Measurements from ENCODE around the gene FKBP5.

DNA sequence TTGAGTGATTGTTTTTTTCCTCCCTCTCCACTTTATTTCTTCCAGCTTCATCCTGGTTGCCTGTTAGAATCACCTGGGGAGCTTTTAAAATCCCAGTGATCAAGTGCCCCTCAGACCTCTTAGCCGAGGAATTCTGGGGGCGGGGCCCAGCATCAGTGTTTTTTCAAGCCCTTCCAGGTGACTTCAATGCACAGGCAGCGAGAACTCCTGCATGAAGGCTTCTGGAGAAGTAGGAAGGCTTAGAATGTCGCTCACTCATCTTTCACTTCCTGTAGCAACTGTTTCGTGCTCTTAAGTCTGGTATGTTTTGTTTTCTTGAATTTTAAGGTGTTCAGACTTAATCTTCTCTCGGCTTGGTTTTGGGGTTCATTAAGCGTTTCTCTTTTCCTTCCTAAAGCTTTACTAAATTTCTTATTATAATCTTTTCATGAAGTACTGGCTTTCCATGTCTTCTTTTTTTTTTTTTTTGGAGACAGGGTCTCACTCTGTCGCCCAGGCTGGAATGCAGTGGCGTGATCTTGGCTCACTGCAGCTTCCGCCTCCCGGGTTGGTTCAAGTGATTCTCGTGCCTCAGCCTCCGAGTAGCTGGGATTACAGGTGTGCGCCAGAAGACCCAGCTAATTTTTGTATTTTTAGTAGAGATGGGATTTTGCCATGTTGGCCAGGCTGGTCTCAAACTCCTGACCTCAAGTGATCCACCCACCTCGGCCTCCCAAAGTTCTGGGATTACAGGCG, 145.1 kb downstream of the FKBP5 start:
- TF ChIP-seq, protein P1, sequence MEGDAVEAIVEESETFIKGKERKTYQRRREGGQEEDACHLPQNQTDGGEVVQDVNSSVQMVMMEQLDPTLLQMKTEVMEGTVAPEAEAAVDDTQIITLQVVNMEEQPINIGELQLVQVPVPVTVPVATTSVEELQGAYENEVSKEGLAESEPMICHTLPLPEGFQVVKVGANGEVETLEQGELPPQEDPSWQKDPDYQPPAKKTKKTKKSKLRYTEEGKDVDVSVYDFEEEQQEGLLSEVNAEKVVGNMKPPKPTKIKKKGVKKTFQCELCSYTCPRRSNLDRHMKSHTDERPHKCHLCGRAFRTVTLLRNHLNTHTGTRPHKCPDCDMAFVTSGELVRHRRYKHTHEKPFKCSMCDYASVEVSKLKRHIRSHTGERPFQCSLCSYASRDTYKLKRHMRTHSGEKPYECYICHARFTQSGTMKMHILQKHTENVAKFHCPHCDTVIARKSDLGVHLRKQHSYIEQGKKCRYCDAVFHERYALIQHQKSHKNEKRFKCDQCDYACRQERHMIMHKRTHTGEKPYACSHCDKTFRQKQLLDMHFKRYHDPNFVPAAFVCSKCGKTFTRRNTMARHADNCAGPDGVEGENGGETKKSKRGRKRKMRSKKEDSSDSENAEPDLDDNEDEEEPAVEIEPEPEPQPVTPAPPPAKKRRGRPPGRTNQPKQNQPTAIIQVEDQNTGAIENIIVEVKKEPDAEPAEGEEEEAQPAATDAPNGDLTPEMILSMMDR (IDR thresholded peaks at IDR 0.05), result no peak
- TF ChIP-seq POLR2A (IDR thresholded peaks at IDR 0.05) (no peak), EP300 (IDR thresholded peaks at IDR 0.05) (no peak)

Measured in ovary (tissue), 3 donors.